PC-9 (cell line): Measurements from ENCODE around the gene DHPS. TPM values are rescaled to one million over a fixed set of nuclear protein-coding genes. Genes with fewer than 3 reads are reported as not detected.

Experiments used
- BruUV-seq: library from RNA; stranded (reverse); fragments of 400-500 nt; replicated peaks from 2 replicates; lab custom pipeline; 2021; lab: Mats Ljungman, UMichigan
- CTCF ChIA-PET: fragments of 300-600 bp; sonication (Branson Sonifier 250); formaldehyde crosslinking; loops from one replicate; lab custom pipeline; 2022; ENCODE audit warnings: antibody characterized with exemption; lab: Charles Lee
- POLR2A ChIA-PET: fragments of 300-600 bp; sonication (Branson Sonifier 250); formaldehyde crosslinking; loops from one replicate; lab custom pipeline; 2022; ENCODE audit warnings: antibody characterized with exemption; ENCODE audit not compliant: unreplicated experiment; lab: Charles Lee
- DNase-seq, 2 experiments: peaks; one replicate each; pipeline versions ENCODE4 v3.0.0 to v3.0.0-alpha.2; 2015 to 2022; ENCODE audit warnings: mixed read lengths in 1 of 2
- H2AFZ ChIP-seq: fragments of 200-600 bp; sonication (generic); 2 replicates; pipeline ENCODE4 v1.8.1; 2017; ENCODE audit warnings: antibody characterized with exemption
- H3F3A ChIP-seq: fragments of 200-600 bp; sonication (generic); 2 replicates; pipeline ENCODE4 v1.8.1; 2017; ENCODE audit warnings: antibody characterized with exemption, mild to moderate bottlenecking, low read depth; ENCODE audit not compliant: insufficient read depth
- H3K27ac ChIP-seq: fragments of 200-600 bp; sonication (generic); 2 replicates; pipeline ENCODE4 v1.6.1; 2016; ENCODE audit warnings: mixed run types
- H3K27me3 ChIP-seq: fragments of 200-600 bp; sonication (generic); 2 replicates; pipeline ENCODE4 v1.6.1; 2016; ENCODE audit warnings: low read depth, mixed run types; ENCODE audit not compliant: insufficient read depth
- H3K36me3 ChIP-seq: fragments of 200-600 bp; sonication (generic); 2 replicates; pipeline ENCODE4 v1.6.1; 2016; ENCODE audit warnings: low read depth, mixed run types
- H3K4me1 ChIP-seq: fragments of 200-600 bp; sonication (generic); replicated peaks from 2 replicates; pipeline ENCODE4 v1.6.1; 2016; ENCODE audit warnings: mixed run types; ENCODE audit not compliant: insufficient read depth
- H3K4me2 ChIP-seq: fragments of 200-600 bp; sonication (generic); 2 replicates; pipeline ENCODE4 v1.6.1; 2017; ENCODE audit warnings: mixed run types
- H3K4me3 ChIP-seq: fragments of 200-600 bp; sonication (generic); 2 replicates; pipeline ENCODE4 v1.6.1; 2016; ENCODE audit warnings: mixed run types
- H3K79me2 ChIP-seq: fragments of 200-600 bp; sonication (generic); 2 replicates; pipeline ENCODE4 v1.6.1; 2017; ENCODE audit warnings: low read depth, mixed run types
- H3K9me2 ChIP-seq: fragments of 200-600 bp; sonication (generic); 2 replicates; pipeline ENCODE4 v1.8.1; 2017; ENCODE audit warnings: mild to moderate bottlenecking; ENCODE audit not compliant: insufficient read depth
- H3K9me3 ChIP-seq: fragments of 200-600 bp; sonication (generic); 2 replicates; pipeline ENCODE4 v1.8.1; 2016; ENCODE audit warnings: low read depth; ENCODE audit not compliant: insufficient read depth
- H4K20me1 ChIP-seq: fragments of 200-600 bp; sonication (generic); 2 replicates; pipeline ENCODE4 v1.8.1; 2017; ENCODE audit not compliant: insufficient read depth
- CTCF ChIP-seq: fragments of 200-600 bp; sonication (generic); conservative IDR thresholded peaks from 2 replicates; pipeline ENCODE4 v1.6.1; 2017; ENCODE audit warnings: mixed run types, antibody characterized with exemption, mild to moderate bottlenecking, moderate library complexity
- EZH2 ChIP-seq: fragments of 200-600 bp; sonication (generic); IDR thresholded peaks from 2 replicates; pipeline ENCODE4 v1.8.0; 2017; ENCODE audit warnings: antibody characterized with exemption, low read depth
- intact Hi-C: fragments of 100-400 bp; cut with micrococcal nuclease; formaldehyde crosslinking; loops from one replicate; pipeline ENCODE4 v1.10.0; 2022; ENCODE audit not compliant: unreplicated experiment
- total RNA-seq: library from RNA; stranded (reverse); gene quantifications from 2 replicates; pipeline ENCODE4 v1.2.3, GENCODE V29; 2021

Gene DHPS
- total RNA-seq, 1 experiment from 2014 or later = 106 TPM

- 0 out of 2 replicates have a peak, but pooled peaks cover 3% of the 10 kb centered on the region for H4K20me1 ChIP-seq
- H3K4me3 ChIP-seq = peak within 1 kb of the TSS; percentile 72
- intact Hi-C loops = no loop called here
- H2AFZ ChIP-seq = peak within 1 kb of the TSS; percentile 73
- H3K27ac ChIP-seq = peak within 1 kb of the TSS; percentile 48
- no peaks in the 10 kb centered on the region for H3K27me3 ChIP-seq
- CTCF ChIA-PET = interaction anchor here (0.5 kb wide), 1 partner anchor 276 kb away, joined by 5 read pairs; no protein-coding TSS in a partner anchor
- TSS peak; percentile 96 for BruUV-seq
- H3K36me3 ChIP-seq = peaks cover 10% of the 10 kb centered on the region; the same call in 1 of the 2 replicates
- POLR2A ChIA-PET = interaction anchor here (0.7 kb wide), 1 partner anchor 64 kb away, joined by 6 read pairs; no protein-coding TSS in a partner anchor
- H3K9me2 ChIP-seq = no peaks in the 10 kb centered on the region
- TF ChIP-seq CTCF (no peak), EZH2 (no peak)
- DNase-seq = peak; percentile 90 to 91
- peaks cover 26% of the 10 kb centered on the region for H3K79me2 ChIP-seq
- peak within 1 kb of the TSS; percentile 95 for H3K4me2 ChIP-seq
- H3K9me3 ChIP-seq = no peaks in the 10 kb centered on the region
- H3K4me1 ChIP-seq = peaks cover 8% of the 10 kb centered on the region; the same call in 1 of the 2 replicates
- H3F3A ChIP-seq = peaks cover 46% of the 10 kb centered on the region
Observed at GRCh38 chr19:12696366-12697335, 15.0 kb upstream of the DHPS start, which contains the start of gene FBXW9. FBXW9 (minus strand) TSS chr19:12696631; CDS start chr19:12696581, 50 bp downstream.

- peak overlapping the region; percentile 48; the same call in 1 of the 2 replicates for H3K27ac ChIP-seq
- intact Hi-C loops = no loop called here
Observed at GRCh38 chr19:12695997-12696365, 14.3 kb upstream of the DHPS start.

More at GRCh38 chr19:12695997-12696365, 14.3 kb upstream of the DHPS start:
- CTCF ChIA-PET = no interaction called here
- TF ChIP-seq EZH2 = no peak
- TF ChIP-seq CTCF = no peak
- no peaks in the 10 kb centered on the region for H3K9me3 ChIP-seq
- H3K4me2 ChIP-seq = peak overlapping the region; percentile 95
- H3K36me3 ChIP-seq = peaks cover 4% of the 10 kb centered on the region; the same call in 1 of the 2 replicates
- H3K4me3 ChIP-seq = peak overlapping the region; percentile 72
- H3K4me1 ChIP-seq = peaks cover 8% of the 10 kb centered on the region; the same call in 1 of the 2 replicates
- POLR2A ChIA-PET = no interaction called here
- peak overlapping the region; percentile 73 for H2AFZ ChIP-seq
- no peaks in the 10 kb centered on the region for H4K20me1 ChIP-seq
- no peaks in the 10 kb centered on the region for H3K9me2 ChIP-seq
- no TSS peak for BruUV-seq
- H3F3A ChIP-seq = peaks cover 39% of the 10 kb centered on the region
- H3K79me2 ChIP-seq = peaks cover 26% of the 10 kb centered on the region
- no peak for DNase-seq
- no peaks in the 10 kb centered on the region for H3K27me3 ChIP-seq
